H1 (cell line): ENCODE measurements around the gene PRKN. TPM values are rescaled to one million over a fixed set of nuclear protein-coding genes. Genes with fewer than 3 reads are reported as not detected.

ENCODE experiments used
- CTCF ChIA-PET: fragments of 300-600 bp; sonication (Branson Sonifier 250); formaldehyde crosslinking; loops from one replicate; lab custom pipeline; 2021; ENCODE audit not compliant: partially characterized antibody; lab: Charles Lee
- POLR2A ChIA-PET: fragments of 300-600 bp; sonication (Branson Sonifier 250); formaldehyde crosslinking; loops from one replicate; lab custom pipeline; 2021; ENCODE audit warnings: inconsistent platforms; ENCODE audit not compliant: partially characterized antibody; lab: Charles Lee
- DNase-seq, 2 experiments: peaks; one replicate each; pipeline versions ENCODE4 v3.0.0 to v3.0.0-alpha.2; 2010 to 2022; ENCODE audit warnings: low spot score in 2 of 2, low read depth in 1 of 2, mixed read lengths in 1 of 2
- FAIRE-seq: peaks from 2 replicates; lab custom pipeline; 2011; peaks lifted over from hg19 to GRCh38; lab: Jason Lieb, UNC
- H2AFZ ChIP-seq: 2 replicates; pipeline ENCODE4 v1.8.1; 2012; ENCODE audit warnings: low read length, inconsistent platforms
- H2AK5ac ChIP-seq: 2 replicates; pipeline ENCODE4 v1.6.1; 2013; ENCODE audit warnings: low read depth, low read length
- H2BK120ac ChIP-seq: replicated peaks from 2 replicates; pipeline ENCODE3; 2013; ENCODE audit warnings: low read depth, low read length, inconsistent platforms
- H2BK12ac ChIP-seq: 2 replicates; pipeline ENCODE4 v1.6.1; 2013; ENCODE audit warnings: low read depth, low read length
- H2BK15ac ChIP-seq: 2 replicates; pipeline ENCODE4 v1.6.1; 2013; ENCODE audit warnings: low read length
- H2BK20ac ChIP-seq: 2 replicates; pipeline ENCODE4 v1.6.1; 2013; ENCODE audit warnings: low read length
- H2BK5ac ChIP-seq: 2 replicates; pipeline ENCODE4 v1.6.1; 2013; ENCODE audit warnings: low read depth, low read length
- H3K14ac ChIP-seq: 2 replicates; pipeline ENCODE4 v1.6.1; 2013; ENCODE audit warnings: inconsistent platforms; ENCODE audit not compliant: insufficient read length
- H3K18ac ChIP-seq: 2 replicates; pipeline ENCODE4 v1.6.1; 2013; ENCODE audit warnings: low read length; ENCODE audit errors: extremely low read depth
- H3K23ac ChIP-seq: 2 replicates; pipeline ENCODE4 v1.6.1; 2013; ENCODE audit warnings: inconsistent platforms; ENCODE audit not compliant: insufficient read length
- H3K23me2 ChIP-seq: 2 replicates; pipeline ENCODE4 v1.6.1; 2013; ENCODE audit warnings: low read depth, low read length
- H3K27ac ChIP-seq: 2 replicates; pipeline ENCODE4 v1.6.1; 2011; ENCODE audit warnings: low read depth, low read length, inconsistent platforms
- H3K27me3 ChIP-seq, 4 experiments: replicated peaks in 1 of 4; 1 replicate in 1 of 4; 2 replicates in 3 of 4; pipeline versions ENCODE4 v1.6.1 to v1.8.1; 2011 to 2013; ENCODE audit warnings: low read length in 3 of 4, mild to moderate bottlenecking in 3 of 4, inconsistent platforms in 2 of 4, mixed read lengths in 2 of 4, moderate library complexity in 1 of 4; ENCODE audit not compliant: control insufficient read depth in 3 of 4, insufficient read depth in 3 of 4; ENCODE audit errors: extremely low read depth in 1 of 4
- H3K36me3 ChIP-seq, 4 experiments: 2 replicates each; pipeline versions ENCODE4 v1.6.1 to v1.8.1; 2011 to 2013; ENCODE audit warnings: mild to moderate bottlenecking in 4 of 4, low read length in 3 of 4, moderate library complexity in 2 of 4, control low read depth in 1 of 4, inconsistent platforms in 1 of 4; ENCODE audit not compliant: insufficient read depth in 4 of 4, control insufficient read depth in 2 of 4
- H3K4ac ChIP-seq: replicated peaks from 2 replicates; pipeline ENCODE3; 2013; ENCODE audit warnings: low read length, low read depth, mixed read lengths, inconsistent platforms; ENCODE audit not compliant: insufficient read length
- H3K4me1 ChIP-seq, 4 experiments: replicated peaks in 1 of 4; 1 replicate in 1 of 4; 2 replicates in 3 of 4; pipeline versions ENCODE4 v1.6.1 to v1.8.1; 2011 to 2013; ENCODE audit warnings: low read length in 3 of 4, inconsistent platforms in 2 of 4, mixed read lengths in 1 of 4; ENCODE audit not compliant: insufficient read depth in 4 of 4, control insufficient read depth in 3 of 4
- H3K4me2 ChIP-seq, 2 experiments: 2 replicates each; pipeline versions ENCODE4 v1.6.1 to v1.8.1; 2011 to 2013; ENCODE audit warnings: low read depth in 2 of 2, low read length in 2 of 2, control low read depth in 1 of 2, inconsistent platforms in 1 of 2, mild to moderate bottlenecking in 1 of 2; ENCODE audit not compliant: insufficient read depth in 1 of 2
- H3K4me3 ChIP-seq, 4 experiments: fragments of 200-600, 300-600 bp in 1 of 4; sonication (generic), shearing (Covaris generic), sonication (Bioruptor Twin) in 1 of 4; 2 replicates each; pipeline versions ENCODE4 v1.5.1 to v1.8.1; 2011 to 2016; ENCODE audit warnings: low read length in 4 of 4, low read depth in 3 of 4, control low read depth in 2 of 4, inconsistent platforms in 2 of 4, mild to moderate bottlenecking in 2 of 4, mixed read lengths in 1 of 4, moderate library complexity in 1 of 4; ENCODE audit not compliant: insufficient read depth in 2 of 4; ENCODE audit errors: extremely low read depth in 1 of 4
- H3K56ac ChIP-seq: replicated peaks from 2 replicates; pipeline ENCODE3; 2013; ENCODE audit warnings: low read depth, mild to moderate bottlenecking, mixed read lengths, low read length, inconsistent platforms; ENCODE audit not compliant: insufficient read length
- H3K79me1 ChIP-seq: 2 replicates; pipeline ENCODE4 v1.6.1; 2013; ENCODE audit warnings: low read depth, low read length, control low read depth
- H3K79me2 ChIP-seq, 2 experiments: 2 replicates each; pipeline versions ENCODE4 v1.6.1 to v1.8.1; 2012 to 2013; ENCODE audit warnings: low read length in 2 of 2, mild to moderate bottlenecking in 2 of 2, inconsistent platforms in 1 of 2; ENCODE audit not compliant: insufficient read depth in 2 of 2, control insufficient read depth in 1 of 2
- H3K9ac ChIP-seq, 4 experiments: replicated peaks in 1 of 4; 1 replicate in 1 of 4; 2 replicates in 3 of 4; pipeline versions ENCODE4 v1.6.1 to v1.8.1; 2011 to 2013; ENCODE audit warnings: low read depth in 3 of 4, low read length in 3 of 4, control low read depth in 2 of 4, mild to moderate bottlenecking in 2 of 4, moderate library complexity in 2 of 4, inconsistent platforms in 1 of 4; ENCODE audit errors: extremely low read depth in 1 of 4
- H3K9me3 ChIP-seq, 2 experiments: 2 replicates each; pipeline versions ENCODE4 v1.6.1 to v1.8.1; 2012 to 2013; ENCODE audit warnings: mild to moderate bottlenecking in 2 of 2, moderate library complexity in 2 of 2, control low read depth in 1 of 2, inconsistent platforms in 1 of 2, low read depth in 1 of 2, low read length in 1 of 2, mixed read lengths in 1 of 2; ENCODE audit not compliant: insufficient read depth in 2 of 2
- H4K20me1 ChIP-seq, 2 experiments: replicated peaks in 1 of 2; 2 replicates each; pipeline versions ENCODE3 to v1.8.1; 2011 to 2013; ENCODE audit warnings: inconsistent platforms in 2 of 2, low read length in 2 of 2, mild to moderate bottlenecking in 1 of 2; ENCODE audit not compliant: insufficient read depth in 2 of 2, control insufficient read depth in 1 of 2
- H4K5ac ChIP-seq: 2 replicates; pipeline ENCODE4 v1.6.1; 2013; ENCODE audit warnings: low read length, low read depth, mixed read lengths, inconsistent platforms; ENCODE audit not compliant: insufficient read length
- H4K8ac ChIP-seq: 2 replicates; pipeline ENCODE4 v1.8.0; 2013; ENCODE audit warnings: mild to moderate bottlenecking, moderate library complexity, low read length, inconsistent platforms; ENCODE audit not compliant: insufficient read depth; ENCODE audit errors: extremely low read depth
- H4K91ac ChIP-seq: replicated peaks from 2 replicates; pipeline ENCODE3; 2013; ENCODE audit warnings: low read length, mixed read lengths, inconsistent platforms; ENCODE audit not compliant: insufficient read length
- CTCF ChIP-seq, 3 experiments: IDR thresholded peaks; 1 replicate in 2 of 3; 2 replicates in 1 of 3; pipeline versions ENCODE4 v1.5.1 to v1.6.1; 2011; ENCODE audit warnings: low read length in 3 of 3, mild to moderate bottlenecking in 3 of 3, inconsistent platforms in 2 of 3, low read depth in 1 of 3, moderate library complexity in 1 of 3; ENCODE audit not compliant: insufficient read depth in 1 of 3; ENCODE audit errors: control extremely low read depth in 1 of 3
- E2F6 ChIP-seq: IDR thresholded peaks from 2 replicates; pipeline ENCODE4 v1.6.1; 2012; ENCODE audit warnings: inconsistent platforms
- GABPA ChIP-seq: IDR thresholded peaks from 2 replicates; pipeline ENCODE4 v1.6.1; 2011; ENCODE audit warnings: mild to moderate bottlenecking, low read length, moderate library complexity, borderline replicate concordance; ENCODE audit not compliant: insufficient read depth
- RAD21 ChIP-seq, 2 experiments: IDR thresholded peaks in 1 of 2; conservative IDR thresholded peaks in 1 of 2; 2 replicates each; pipeline ENCODE4 v1.6.1; 2011; ENCODE audit warnings: low read depth in 2 of 2, low read length in 2 of 2, improper control_type of control experiment in 1 of 2, inconsistent platforms in 1 of 2, mild to moderate bottlenecking in 1 of 2, moderate library complexity in 1 of 2
- RNF2 ChIP-seq: fragments of 200-900, 300-1000 bp; sonication (generic); IDR thresholded peaks from 2 replicates; pipeline ENCODE4 v1.7.1; 2016; ENCODE audit warnings: borderline replicate concordance, low read depth, mild to moderate bottlenecking, antibody characterized with exemption, low read length; ENCODE audit not compliant: poor library complexity, severe bottlenecking; ENCODE audit errors: missing control alignments
- WGBS, 2 experiments: shearing (Covaris generic) in 1 of 2; methylation state at CpG; one replicate each; pipeline versions ENCODE4 v1.1.6 to v1.1.7; 2013 to 2015; ENCODE audit warnings: low lambda C conversion rate in 2 of 2, mixed read lengths in 2 of 2, inconsistent platforms in 1 of 2, low coverage in 1 of 2, missing lambda C conversion rate in 1 of 2; ENCODE audit not compliant: insufficient replicate concordance in 2 of 2, insufficient coverage in 1 of 2, insufficient read length in 1 of 2; ENCODE audit errors: extremely low coverage in 1 of 2, missing lambda C conversion rate in 1 of 2; 5-methylcytosine and 5-hydroxymethylcytosine counted together
- polyA plus RNA-seq, 7 experiments: library from polyadenylated mRNA; depleted of rRNA in 3 of 7; stranded (reverse) in 5 of 7; unstranded in 2 of 7; fragments of >200 nt in 5 of 7; fragments of 200-250 nt in 2 of 7; gene quantifications; 1 replicate in 5 of 7; 2 replicates in 1 of 7; 4 replicates in 1 of 7; pipeline versions ENCODE4 v1.2.1 to v1.2.3, GENCODE V29; 2011 to 2013; ENCODE audit warnings: missing spikeins in 2 of 7, mixed read lengths in 2 of 7
- total RNA-seq: library from RNA; stranded (reverse); fragmentation: NEBNext Ultra II Directional; extraction: Animal tissue kit (Norgen Biotek cat#: 25700); gene quantifications from 2 replicates; pipeline ENCODE4 v1.2.1, GENCODE V29; 2021

Gene PRKN
- total and polyA plus RNA-seq, 2 of the 8 experiments (the other 6 are each of a cell fraction or from before 2014, with no cell fraction given), result 0.13 to 0.29 TPM

DNA sequence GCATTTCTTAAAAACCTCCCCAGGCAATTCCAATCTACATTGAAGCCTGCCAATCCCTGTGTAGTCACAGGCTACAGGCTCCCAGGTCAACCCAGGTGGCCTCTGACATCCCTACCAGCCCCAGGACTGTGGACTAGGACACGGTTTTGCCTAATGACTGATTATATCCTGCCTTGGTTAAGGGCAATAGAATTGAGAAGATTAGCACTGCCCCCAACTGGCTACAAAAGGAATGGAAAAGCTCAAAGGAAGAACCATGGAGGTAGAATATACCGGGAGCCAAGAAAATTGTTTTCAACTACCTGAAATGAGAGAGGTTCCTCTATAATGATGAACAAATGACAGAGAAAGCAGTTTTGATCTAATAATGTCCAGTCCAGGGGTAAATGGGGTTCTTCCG, 1032.6 kb downstream of the PRKN start:
- H3K18ac ChIP-seq, result no peak overlapping the region
- no peak overlapping the region for H2BK12ac ChIP-seq
- H3K79me2 ChIP-seq, result no peaks in the 10 kb centered on the region
- H3K14ac ChIP-seq, result no peak overlapping the region
- no peak overlapping the region for H3K56ac ChIP-seq
- TF ChIP-seq GABPA, result no peak
- TF ChIP-seq E2F6, result no peak
- peak; percentile 79 to 83 for TF ChIP-seq RAD21 (IDR thresholded peaks at IDR 0.05 in 1 of 2, conservative IDR thresholded peaks at IDR 0.05 in 1 of 2; ENCODE audit: low read depth in 2 of 2, low read length in 2 of 2)
- no peak for TF ChIP-seq RNF2
- TF ChIP-seq CTCF (IDR thresholded peaks at IDR 0.05; ENCODE audit: control extremely low read depth in 1 of 3, insufficient read depth in 1 of 3, low read depth in 1 of 3, low read length in 3 of 3), result peak in 2 of 3 experiments; percentile 62 to 63; a peak in 3 of 4 replicates
- no peak overlapping the region for H2AK5ac ChIP-seq
- H3K27me3 ChIP-seq, result no peaks in the 10 kb centered on the region
- H2BK20ac ChIP-seq, result no peak overlapping the region
- H4K91ac ChIP-seq, result no peak overlapping the region
- H4K20me1 ChIP-seq, result no peaks in the 10 kb centered on the region
- H4K8ac ChIP-seq, result no peak overlapping the region
- H3K9me3 ChIP-seq, result no peaks in the 10 kb centered on the region
- DNase-seq, result no peak
- peak; percentile 84 for FAIRE-seq
- H3K4ac ChIP-seq, result no peak overlapping the region
- no peaks in the 10 kb centered on the region for H3K36me3 ChIP-seq
- H3K79me1 ChIP-seq, result no peaks in the 10 kb centered on the region
- H3K9ac ChIP-seq, result no peak overlapping the region
- H2BK5ac ChIP-seq, result no peak overlapping the region
- no peak overlapping the region for H3K4me3 ChIP-seq
- POLR2A ChIA-PET, result no interaction called here
- peaks cover 3% of the 10 kb centered on the region; the same call in 1 of the 2 replicates for H3K23me2 ChIP-seq
- no peak overlapping the region for H4K5ac ChIP-seq
- H3K27ac ChIP-seq, result no peak overlapping the region
- H3K23ac ChIP-seq, result no peak overlapping the region
- no peak overlapping the region for H2BK15ac ChIP-seq
- CTCF ChIA-PET, result interaction anchor here (0.6 to 3.5 kb wide), 28 partner anchors 9 to 282 kb away, joined by 3 to 23 read pairs (median 4); no protein-coding TSS in a partner anchor
- no peaks in the 10 kb centered on the region for H3K4me1 ChIP-seq
- H2AFZ ChIP-seq, result no peak overlapping the region
- H3K4me2 ChIP-seq, result no peak overlapping the region
- no peak overlapping the region for H2BK120ac ChIP-seq
- 70% methylated on average over 3 of the region's 3 CpGs; no CpG with 5 or more reads in 1 of the 2 experiments for WGBS, 2 experiments
